AG04449 (cell line): ENCODE measurements around the gene LAMA3.
A peak's percentile ranks its signal among the peaks of the same experiment; 100 is the strongest.

Experiments used
- CTCF ChIA-PET: fragments of 350-600 bp; formaldehyde crosslinking; extraction: SDS; loops from one replicate; lab custom pipeline; 2021; ENCODE audit warnings: antibody characterized with exemption; lab: Yijun Ruan, JAX
- POLR2A ChIA-PET: fragments of 400-600, 350-600 bp; formaldehyde crosslinking; extraction: SDS; loops from one replicate; lab custom pipeline; 2020; ENCODE audit warnings: antibody characterized with exemption, inconsistent platforms; lab: Yijun Ruan, JAX
- DNase-seq: peaks from one replicate; pipeline ENCODE4 v3.0.0-alpha.2; 2010; ENCODE audit warnings: low read depth, low spot score
- H3K4me3 ChIP-seq: 2 replicates; pipeline ENCODE4 v1.5.1; 2011; ENCODE audit warnings: low read depth, mild to moderate bottlenecking, control low read depth, low read length
- TF ChIP-seq, protein P1 (sequence below): IDR thresholded peaks from one replicate; pipeline ENCODE4 v1.5.1; 2011; ENCODE audit warnings: mild to moderate bottlenecking, moderate library complexity, low read length, control low read depth, inconsistent platforms; ENCODE audit not compliant: insufficient read depth; ENCODE audit errors: missing control alignments

The LAMA3 gene, protein sequence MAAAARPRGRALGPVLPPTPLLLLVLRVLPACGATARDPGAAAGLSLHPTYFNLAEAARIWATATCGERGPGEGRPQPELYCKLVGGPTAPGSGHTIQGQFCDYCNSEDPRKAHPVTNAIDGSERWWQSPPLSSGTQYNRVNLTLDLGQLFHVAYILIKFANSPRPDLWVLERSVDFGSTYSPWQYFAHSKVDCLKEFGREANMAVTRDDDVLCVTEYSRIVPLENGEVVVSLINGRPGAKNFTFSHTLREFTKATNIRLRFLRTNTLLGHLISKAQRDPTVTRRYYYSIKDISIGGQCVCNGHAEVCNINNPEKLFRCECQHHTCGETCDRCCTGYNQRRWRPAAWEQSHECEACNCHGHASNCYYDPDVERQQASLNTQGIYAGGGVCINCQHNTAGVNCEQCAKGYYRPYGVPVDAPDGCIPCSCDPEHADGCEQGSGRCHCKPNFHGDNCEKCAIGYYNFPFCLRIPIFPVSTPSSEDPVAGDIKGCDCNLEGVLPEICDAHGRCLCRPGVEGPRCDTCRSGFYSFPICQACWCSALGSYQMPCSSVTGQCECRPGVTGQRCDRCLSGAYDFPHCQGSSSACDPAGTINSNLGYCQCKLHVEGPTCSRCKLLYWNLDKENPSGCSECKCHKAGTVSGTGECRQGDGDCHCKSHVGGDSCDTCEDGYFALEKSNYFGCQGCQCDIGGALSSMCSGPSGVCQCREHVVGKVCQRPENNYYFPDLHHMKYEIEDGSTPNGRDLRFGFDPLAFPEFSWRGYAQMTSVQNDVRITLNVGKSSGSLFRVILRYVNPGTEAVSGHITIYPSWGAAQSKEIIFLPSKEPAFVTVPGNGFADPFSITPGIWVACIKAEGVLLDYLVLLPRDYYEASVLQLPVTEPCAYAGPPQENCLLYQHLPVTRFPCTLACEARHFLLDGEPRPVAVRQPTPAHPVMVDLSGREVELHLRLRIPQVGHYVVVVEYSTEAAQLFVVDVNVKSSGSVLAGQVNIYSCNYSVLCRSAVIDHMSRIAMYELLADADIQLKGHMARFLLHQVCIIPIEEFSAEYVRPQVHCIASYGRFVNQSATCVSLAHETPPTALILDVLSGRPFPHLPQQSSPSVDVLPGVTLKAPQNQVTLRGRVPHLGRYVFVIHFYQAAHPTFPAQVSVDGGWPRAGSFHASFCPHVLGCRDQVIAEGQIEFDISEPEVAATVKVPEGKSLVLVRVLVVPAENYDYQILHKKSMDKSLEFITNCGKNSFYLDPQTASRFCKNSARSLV (N-terminal part only)

DNA sequence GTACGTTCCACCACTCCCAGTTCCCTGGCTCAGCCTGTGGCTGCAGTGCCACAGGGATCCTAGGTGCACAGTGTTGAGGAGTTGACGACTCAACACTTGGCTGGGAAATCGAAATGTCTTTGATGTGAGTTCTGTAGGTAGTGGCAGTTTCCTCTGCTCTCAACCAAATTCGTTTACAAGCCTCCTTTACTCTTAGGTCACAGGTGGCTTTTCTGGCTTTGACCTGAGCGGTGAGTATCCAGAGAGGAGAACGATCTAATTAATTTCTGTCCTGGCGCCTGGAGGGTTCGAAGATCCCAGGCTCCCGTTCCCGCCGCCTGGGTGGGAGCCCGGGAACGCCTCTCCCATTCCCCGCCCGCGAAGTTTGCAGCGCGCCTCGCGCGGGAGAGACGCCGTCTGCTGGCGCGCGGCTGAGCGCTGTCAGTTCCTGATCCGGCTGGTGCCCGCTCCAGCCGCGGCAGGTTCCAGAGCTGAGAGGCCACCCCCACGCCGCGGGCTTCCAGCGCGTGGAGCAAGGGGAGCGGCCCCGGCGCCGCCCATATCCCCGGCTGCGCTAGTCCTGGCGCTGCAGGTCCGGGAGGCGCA is at the start of gene LAMA3:
Gene LAMA3 (plus strand): TSS at position 423 of the 585 bp plus-strand sequence. CDS start 231 bp downstream, outside the sequence.
- POLR2A ChIA-PET = no interaction called here
- DNase-seq = no peak
- TF ChIP-seq, protein P1, sequence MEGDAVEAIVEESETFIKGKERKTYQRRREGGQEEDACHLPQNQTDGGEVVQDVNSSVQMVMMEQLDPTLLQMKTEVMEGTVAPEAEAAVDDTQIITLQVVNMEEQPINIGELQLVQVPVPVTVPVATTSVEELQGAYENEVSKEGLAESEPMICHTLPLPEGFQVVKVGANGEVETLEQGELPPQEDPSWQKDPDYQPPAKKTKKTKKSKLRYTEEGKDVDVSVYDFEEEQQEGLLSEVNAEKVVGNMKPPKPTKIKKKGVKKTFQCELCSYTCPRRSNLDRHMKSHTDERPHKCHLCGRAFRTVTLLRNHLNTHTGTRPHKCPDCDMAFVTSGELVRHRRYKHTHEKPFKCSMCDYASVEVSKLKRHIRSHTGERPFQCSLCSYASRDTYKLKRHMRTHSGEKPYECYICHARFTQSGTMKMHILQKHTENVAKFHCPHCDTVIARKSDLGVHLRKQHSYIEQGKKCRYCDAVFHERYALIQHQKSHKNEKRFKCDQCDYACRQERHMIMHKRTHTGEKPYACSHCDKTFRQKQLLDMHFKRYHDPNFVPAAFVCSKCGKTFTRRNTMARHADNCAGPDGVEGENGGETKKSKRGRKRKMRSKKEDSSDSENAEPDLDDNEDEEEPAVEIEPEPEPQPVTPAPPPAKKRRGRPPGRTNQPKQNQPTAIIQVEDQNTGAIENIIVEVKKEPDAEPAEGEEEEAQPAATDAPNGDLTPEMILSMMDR = peak; percentile 23
- peak within 1 kb of the TSS; percentile 52 for H3K4me3 ChIP-seq
- CTCF ChIA-PET = interaction anchor here (1.9 kb wide), 1 partner anchor 14 kb away, joined by 9 read pairs; no protein-coding TSS in a partner anchor

DNA sequence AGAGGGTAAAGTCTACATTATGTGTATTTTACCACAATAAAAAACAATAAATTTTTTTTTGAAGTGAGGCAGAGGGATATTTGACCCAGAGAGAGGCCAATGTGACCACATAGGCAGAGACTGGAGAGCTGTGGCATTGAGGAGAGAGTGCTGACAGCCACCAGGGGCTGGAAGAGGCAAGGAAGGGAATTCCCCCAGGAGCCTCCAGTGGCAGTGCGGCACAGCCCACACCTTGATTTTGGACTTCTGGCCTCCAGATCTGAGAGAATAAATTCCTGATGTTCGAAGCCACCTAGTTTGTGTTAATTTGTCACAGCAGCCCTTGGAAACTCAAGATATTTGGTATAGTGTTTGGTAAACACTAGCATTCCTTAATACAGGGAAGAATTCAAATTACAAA is 49.2 kb upstream of the LAMA3 start:
- ChIA-PET POLR2A (no interaction called here), CTCF (interaction anchor here (1.0 to 1.6 kb wide), 2 partner anchors 30 to 63 kb away, joined by 3 to 5 read pairs; no protein-coding TSS in a partner anchor)
- no peak overlapping the region for H3K4me3 ChIP-seq
- TF ChIP-seq, protein P1 = no peak
- DNase-seq = no peak

DNA sequence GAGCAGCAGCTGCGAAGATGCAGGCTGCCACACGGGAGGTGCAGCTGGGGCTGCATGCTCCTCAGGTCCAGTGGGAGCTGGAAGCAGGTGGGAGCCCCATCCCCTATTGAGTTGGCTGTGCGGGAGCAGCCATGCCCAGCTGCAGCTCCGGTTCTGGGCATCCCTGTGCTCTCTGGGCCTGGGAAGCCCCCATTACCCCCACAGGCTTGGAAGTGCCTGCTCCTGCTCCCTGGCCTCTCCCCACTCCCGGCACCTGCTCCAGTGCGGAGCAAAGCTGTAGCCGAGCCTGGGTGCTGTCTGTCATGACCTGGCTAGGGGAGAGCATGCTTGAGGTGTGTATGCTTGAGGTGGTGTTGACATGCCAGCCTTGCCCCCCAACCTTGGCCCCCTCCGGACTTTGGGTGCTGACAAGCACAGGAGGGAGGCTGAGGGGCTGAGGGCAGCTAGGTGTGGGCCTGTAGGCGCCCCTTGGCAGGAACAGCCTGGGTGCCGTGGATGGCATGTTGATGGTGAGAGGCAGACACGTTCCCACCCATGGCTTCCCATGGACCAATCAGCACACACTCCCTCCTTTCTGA is 48.0 kb upstream of the LAMA3 start:
- CTCF ChIA-PET = interaction anchor here (0.9 to 1.0 kb wide), 2 partner anchors 17 to 62 kb away, joined by 3 read pairs; no protein-coding TSS in a partner anchor
- no peak for DNase-seq
- POLR2A ChIA-PET = no interaction called here
- H3K4me3 ChIP-seq = no peak overlapping the region
- TF ChIP-seq, protein P1 = no peak

DNA sequence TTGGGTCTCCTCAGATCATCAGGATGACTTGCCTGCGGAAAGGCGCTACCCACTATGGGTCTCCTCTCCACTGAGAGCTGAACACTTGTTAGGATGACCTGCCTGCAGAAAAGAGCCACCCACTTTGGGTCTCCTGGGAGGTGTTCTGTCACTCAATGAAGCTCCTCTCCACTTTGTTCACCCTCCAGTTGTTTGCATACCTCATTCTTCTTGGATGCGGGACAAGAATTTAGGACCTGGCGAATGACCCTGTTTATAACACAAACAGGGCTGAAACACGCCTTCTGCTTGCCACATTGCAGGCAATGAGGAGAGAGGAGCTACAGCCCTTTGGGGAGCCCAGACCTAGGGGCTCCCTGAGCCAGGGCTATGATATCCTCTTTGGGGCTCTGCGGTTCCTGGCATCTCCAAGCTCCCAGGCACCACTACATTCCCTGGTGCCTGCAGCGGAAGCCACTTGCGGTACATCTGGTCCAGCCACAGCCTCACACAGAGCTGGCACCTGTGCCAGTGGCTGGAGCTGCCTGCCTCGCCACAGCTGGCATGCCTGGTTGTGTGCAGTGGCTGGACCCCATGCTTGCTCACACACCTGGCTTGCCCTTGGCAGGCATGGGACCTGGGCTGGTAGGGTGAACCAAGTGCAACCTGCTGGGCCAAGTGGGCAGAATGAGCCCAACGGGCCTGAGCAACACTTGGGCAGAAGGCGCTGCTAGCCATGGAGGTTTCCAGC is 47.2 kb upstream of the LAMA3 start:
- DNase-seq = no peak
- TF ChIP-seq, protein P1 = no peak
- POLR2A ChIA-PET = no interaction called here
- no peak overlapping the region for H3K4me3 ChIP-seq
- CTCF ChIA-PET = interaction anchor here (0.9 to 1.0 kb wide), 2 partner anchors 18 to 61 kb away, joined by 3 read pairs; no protein-coding TSS in a partner anchor
